Right atrium auricular region (tissue), 2 donors: ENCODE measurements around the gene AATK. TPM values are rescaled to one million over a fixed set of nuclear protein-coding genes. Genes with fewer than 3 reads are reported as not detected.

ENCODE experiments used
- DNase-seq: peaks from one replicate; pipeline ENCODE4 v3.0.0-alpha.2; 2019; ENCODE audit warnings: low spot score
- H3K27ac ChIP-seq, 2 donors: fragments of 200-600 bp; sonication (generic); 1 replicate in 1 of 2; 2 replicates in 1 of 2; pipeline ENCODE4 v1.5.1; 2016 to 2019
- H3K27me3 ChIP-seq, 2 donors: fragments of 200-600 bp; sonication (generic); one replicate each; pipeline versions ENCODE4 v1.5.1 to v1.6.0; 2017 to 2019
- H3K36me3 ChIP-seq: fragments of 200-600 bp; sonication (generic); one replicate; pipeline ENCODE4 v1.5.1; 2016
- H3K4me1 ChIP-seq, 2 donors: fragments of 200-600 bp; sonication (generic); one replicate each; pipeline versions ENCODE4 v1.5.1 to v1.6.0; 2017 to 2019
- H3K4me3 ChIP-seq, 2 donors: fragments of 200-600 bp; sonication (generic); 1 replicate in 1 of 2; 2 replicates in 1 of 2; pipeline ENCODE4 v1.5.1; 2017 to 2019; ENCODE audit warnings: mild to moderate bottlenecking in 1 of 2, moderate library complexity in 1 of 2
- H3K9me3 ChIP-seq, 2 donors: fragments of 200-600 bp; sonication (generic); one replicate each; pipeline ENCODE4 v1.5.1; 2019
- total RNA-seq, 2 donors: library from RNA; depleted of rRNA; stranded (reverse); fragments of >200 nt; gene quantifications; one replicate each; pipeline ENCODE4 v1.1.0, GENCODE V29; 2016
- TF ChIP-seq, protein P1 (sequence below), 2 donors: fragments of 200-600 bp; sonication (generic); IDR thresholded peaks; one replicate each; pipeline ENCODE4 v1.5.1; 2019; ENCODE audit warnings: antibody characterized with exemption in 2 of 2

The AATK gene
- total RNA-seq, 2 donors from 2014 or later: 5.4 to 6.5 TPM

GRCh38 chr17:81167194-81167524 lies 1.1 kb upstream of the AATK start:
- no peak for DNase-seq
- Histone ChIP-seq H3K27ac (no peak overlapping the region), H3K27me3 (no peaks in the 10 kb centered on the region), H3K4me1 (peaks cover 0 to 14% of the 10 kb centered on the region in 2 donors), H3K9me3 (no peaks in the 10 kb centered on the region), H3K4me3 (no peak overlapping the region), H3K36me3 (no peaks in the 10 kb centered on the region)
- TF ChIP-seq, protein P1, sequence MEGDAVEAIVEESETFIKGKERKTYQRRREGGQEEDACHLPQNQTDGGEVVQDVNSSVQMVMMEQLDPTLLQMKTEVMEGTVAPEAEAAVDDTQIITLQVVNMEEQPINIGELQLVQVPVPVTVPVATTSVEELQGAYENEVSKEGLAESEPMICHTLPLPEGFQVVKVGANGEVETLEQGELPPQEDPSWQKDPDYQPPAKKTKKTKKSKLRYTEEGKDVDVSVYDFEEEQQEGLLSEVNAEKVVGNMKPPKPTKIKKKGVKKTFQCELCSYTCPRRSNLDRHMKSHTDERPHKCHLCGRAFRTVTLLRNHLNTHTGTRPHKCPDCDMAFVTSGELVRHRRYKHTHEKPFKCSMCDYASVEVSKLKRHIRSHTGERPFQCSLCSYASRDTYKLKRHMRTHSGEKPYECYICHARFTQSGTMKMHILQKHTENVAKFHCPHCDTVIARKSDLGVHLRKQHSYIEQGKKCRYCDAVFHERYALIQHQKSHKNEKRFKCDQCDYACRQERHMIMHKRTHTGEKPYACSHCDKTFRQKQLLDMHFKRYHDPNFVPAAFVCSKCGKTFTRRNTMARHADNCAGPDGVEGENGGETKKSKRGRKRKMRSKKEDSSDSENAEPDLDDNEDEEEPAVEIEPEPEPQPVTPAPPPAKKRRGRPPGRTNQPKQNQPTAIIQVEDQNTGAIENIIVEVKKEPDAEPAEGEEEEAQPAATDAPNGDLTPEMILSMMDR (IDR thresholded peaks at IDR 0.05): no peak

DNA sequence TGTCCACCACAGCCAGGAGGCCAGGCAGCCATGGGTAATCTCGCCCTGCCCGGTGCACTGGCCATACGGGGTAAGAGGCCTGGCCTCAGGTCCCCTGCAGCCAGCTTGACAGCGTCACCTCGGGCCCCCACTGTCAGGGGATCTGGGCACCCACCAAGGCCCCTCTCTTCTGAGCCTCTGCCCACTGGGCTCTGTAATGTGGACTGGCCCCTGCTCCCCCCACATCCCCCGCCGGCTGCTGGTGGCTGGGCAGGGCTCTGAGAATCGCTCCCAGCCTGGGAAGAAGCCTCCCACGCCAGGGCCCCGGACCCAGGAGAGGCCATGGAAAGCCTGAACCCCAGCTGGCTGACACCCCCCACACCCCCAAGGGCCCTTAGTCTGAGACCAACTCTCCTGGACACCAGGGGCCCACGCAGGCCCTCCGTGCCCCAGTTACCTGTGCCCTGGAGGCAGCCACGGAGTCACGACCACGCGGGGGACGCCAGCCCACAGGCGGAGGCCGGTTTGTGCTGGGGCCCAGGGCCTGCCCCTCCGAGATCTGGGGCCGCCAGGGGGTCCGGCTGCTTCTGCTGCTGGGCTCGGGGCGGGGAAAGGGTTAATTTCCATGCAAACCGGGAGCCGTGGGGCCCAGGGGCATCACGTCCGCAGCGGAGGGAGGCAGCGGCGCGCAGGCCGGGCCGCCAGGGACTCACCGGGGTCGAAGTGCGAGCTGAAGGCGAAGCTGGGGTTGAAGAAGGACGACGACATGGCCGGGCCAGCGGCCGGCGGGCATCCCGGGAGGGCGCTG lies 582 bp downstream of the AATK start, which contains the start of gene PVALEF:
Gene PVALEF, plus strand, starts transcription at position 262 of the 787 bp plus-strand sequence. CDS start 15,720 bp downstream, outside the sequence.
- Histone ChIP-seq H3K4me1 (peaks cover 0 to 18% of the 10 kb centered on the region in 2 donors), H3K27ac (peak within 1 kb of the TSS; percentile 26 to 66), H3K9me3 (no peaks in the 10 kb centered on the region), H3K4me3 (peak within 1 kb of the TSS; percentile 45 to 53), H3K36me3 (no peaks in the 10 kb centered on the region), H3K27me3 (no peaks in the 10 kb centered on the region)
- TF ChIP-seq, protein P1 (IDR thresholded peaks at IDR 0.05): no peak
- DNase-seq: no peak

GRCh38 chr17:81164371-81165245 lies 1.4 kb downstream of the AATK start:
- no peaks in the 10 kb centered on the region for H3K9me3 ChIP-seq
- TF ChIP-seq, protein P1 (IDR thresholded peaks at IDR 0.05): no peak
- DNase-seq: no peak
- H3K4me1 ChIP-seq: peaks cover 0 to 26% of the 10 kb centered on the region in 2 donors
- no peaks in the 10 kb centered on the region for H3K36me3 ChIP-seq
- H3K27me3 ChIP-seq: no peaks in the 10 kb centered on the region
- peak overlapping the region in 1 of 2 donors; percentile 53 for H3K4me3 ChIP-seq
- peak overlapping the region; percentile 26 to 66 for H3K27ac ChIP-seq

GRCh38 chr17:81163703-81164370 lies 2.2 kb downstream of the AATK start:
- H3K4me3 ChIP-seq: no peak overlapping the region
- DNase-seq: no peak
- TF ChIP-seq, protein P1 (IDR thresholded peaks at IDR 0.05): no peak
- H3K36me3 ChIP-seq: no peaks in the 10 kb centered on the region
- H3K27ac ChIP-seq: no peak overlapping the region
- H3K4me1 ChIP-seq: peaks cover 0 to 26% of the 10 kb centered on the region in 2 donors
- no peaks in the 10 kb centered on the region for H3K9me3 ChIP-seq
- no peaks in the 10 kb centered on the region for H3K27me3 ChIP-seq

DNA sequence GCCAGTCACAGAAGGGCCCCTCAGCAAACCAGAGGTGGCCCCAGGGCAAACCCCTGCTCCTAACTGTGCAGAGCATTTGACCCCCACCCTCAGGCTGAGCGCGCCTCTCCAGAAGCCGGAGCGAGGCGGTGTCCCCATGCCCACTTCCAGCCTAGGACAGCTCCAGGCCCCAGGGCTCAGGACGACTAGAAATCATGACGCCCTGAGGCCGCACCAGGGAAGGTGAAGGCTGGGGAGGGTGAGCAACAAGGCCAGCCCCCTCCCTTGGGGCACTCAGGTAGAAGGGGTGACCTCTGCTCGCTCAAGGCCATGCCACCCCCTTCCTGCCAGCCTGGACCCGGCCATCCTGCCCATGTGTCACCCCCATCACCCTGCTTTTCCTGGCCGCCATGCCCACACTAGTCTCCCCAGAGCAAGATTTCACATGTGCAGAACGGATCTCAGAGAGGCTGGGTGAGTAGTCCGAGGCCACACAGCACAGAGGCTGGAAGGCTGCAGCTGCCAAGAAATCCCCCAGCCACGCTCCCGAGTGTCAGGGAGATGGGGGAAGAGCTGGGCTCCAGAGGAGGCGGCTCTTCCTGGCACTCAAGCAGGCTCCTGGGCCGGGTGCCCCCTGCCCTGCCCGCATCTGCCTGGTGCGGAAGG lies 2.8 kb downstream of the AATK start:
- TF ChIP-seq, protein P1 (IDR thresholded peaks at IDR 0.05): no peak
- no peaks in the 10 kb centered on the region for H3K27me3 ChIP-seq
- no peaks in the 10 kb centered on the region for H3K9me3 ChIP-seq
- DNase-seq: no peak
- no peak overlapping the region for H3K4me3 ChIP-seq
- no peak overlapping the region for H3K27ac ChIP-seq
- peaks cover 0 to 26% of the 10 kb centered on the region in 2 donors for H3K4me1 ChIP-seq
- no peaks in the 10 kb centered on the region for H3K36me3 ChIP-seq
